ENCODE measurements around the gene ZNF396.

The ZNF396 gene

DNA sequence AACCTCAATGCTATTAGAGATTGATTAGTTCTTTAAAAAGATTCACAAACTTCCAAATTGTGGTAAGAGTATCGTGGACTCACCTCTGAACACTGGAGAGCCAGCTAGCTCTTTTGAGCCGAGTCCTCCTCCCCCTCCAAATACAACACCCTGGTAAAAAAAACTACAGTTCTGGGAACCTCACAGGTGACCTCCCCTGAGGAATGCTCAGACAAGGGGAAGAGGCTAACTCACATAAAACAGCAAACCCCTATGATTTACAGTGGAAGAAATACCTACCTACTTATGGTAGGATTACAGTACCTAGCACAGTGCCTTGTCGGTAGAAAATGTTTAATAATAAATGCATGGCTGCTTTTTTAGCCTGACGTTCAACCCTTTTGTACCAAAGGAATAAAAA lies 41.3 kb downstream of the ZNF396 start:
- DNase-seq (ENCODE audit: low read depth), result no peak

- DNase-seq (ENCODE audit: low read depth), result no peak
These were observed 42.3 kb downstream of the ZNF396 start for GRCh38 chr18:35334821-35335220.

DNA sequence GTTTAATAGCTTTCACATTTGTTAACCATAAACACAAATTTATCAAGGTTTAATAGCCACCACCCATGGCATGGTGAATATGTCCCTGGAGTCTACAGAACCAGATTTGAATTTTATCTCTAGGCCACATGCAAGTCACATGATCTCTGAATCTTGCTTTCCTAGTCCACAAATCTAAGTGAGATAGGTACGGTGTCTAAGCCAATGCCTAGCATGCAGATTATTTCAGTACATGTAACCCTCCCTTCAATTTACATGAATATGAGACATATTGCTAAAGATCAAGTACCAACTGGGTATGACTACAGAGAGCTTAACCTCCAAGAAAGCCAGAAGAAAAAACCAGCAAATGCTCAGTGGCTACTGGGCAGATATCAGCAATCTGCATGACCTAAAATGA lies 42.9 kb downstream of the ZNF396 start:
- no peak for DNase-seq (ENCODE audit: low read depth)

- no peak for DNase-seq (ENCODE audit: low read depth)
These were observed 45.6 kb downstream of the ZNF396 start for GRCh38 chr18:35331367-35332087.

GRCh38 chr18:35328868-35329267 lies 48.3 kb downstream of the ZNF396 start:
- no peak for DNase-seq (ENCODE audit: low read depth)

GRCh38 chr18:35326695-35327387 lies 50.3 kb downstream of the ZNF396 start:
- no peak for DNase-seq (ENCODE audit: low read depth)

- no peak for DNase-seq (ENCODE audit: low read depth)
These were observed 52.0 kb downstream of the ZNF396 start for GRCh38 chr18:35324926-35325655.

DNA sequence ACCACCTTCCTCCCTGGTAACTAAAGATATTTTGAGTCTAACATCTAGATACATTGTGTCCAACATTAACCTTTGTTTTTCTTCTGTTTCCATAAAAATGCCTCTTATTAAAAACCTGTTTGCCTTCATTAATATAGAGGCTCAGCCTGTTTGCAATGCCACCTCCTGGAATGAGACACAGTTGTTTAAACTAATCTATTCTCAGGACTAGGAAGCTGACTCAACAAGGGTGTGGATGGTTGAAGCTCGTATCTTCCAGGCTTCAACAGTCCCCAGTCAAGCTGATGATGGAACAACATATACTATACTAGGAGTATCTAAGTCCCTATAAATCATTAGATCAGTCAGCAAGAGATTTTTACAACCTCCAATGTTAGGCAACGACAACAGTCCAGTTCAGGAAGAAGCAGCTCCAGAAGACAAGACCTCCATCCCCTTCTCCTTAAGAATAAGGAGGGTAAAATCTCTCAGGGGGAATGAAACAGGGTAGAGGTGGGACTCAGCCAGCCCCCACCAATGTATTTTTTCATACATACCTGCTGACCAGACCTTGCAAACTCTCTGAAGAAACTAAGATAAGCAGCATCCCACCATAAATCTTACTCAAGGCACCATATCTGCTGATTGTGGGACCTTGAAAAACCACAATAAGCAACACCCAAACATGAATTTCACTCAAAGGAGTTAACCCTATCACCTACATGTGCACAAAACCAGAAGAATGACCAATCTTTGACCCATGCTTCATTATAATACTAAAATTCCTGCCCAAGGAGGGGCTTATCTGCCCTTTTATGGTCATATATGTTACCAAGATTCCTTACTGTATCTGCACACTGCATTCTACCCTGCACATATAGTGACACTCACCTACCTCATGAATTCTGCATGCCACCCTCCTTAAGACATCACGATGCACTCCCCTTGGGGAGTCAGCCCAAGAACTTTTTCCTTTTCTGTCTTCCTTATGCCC lies 54.4 kb downstream of the ZNF396 start:
- no peak for DNase-seq (ENCODE audit: low read depth)

Measured in activated T-helper 9 cell treated with anti-CD3 and anti-CD28 coated beads, Interleukin-2, amount 50 U/mL, for 16 hours (primary cell).